WI38 (cell line): Measurements from ENCODE around the gene BICDL2.

Source experiments
- H3K4me3 ChIP-seq: 2 replicates; pipeline ENCODE4 v1.5.1; 2011; ENCODE audit warnings: low read depth, mild to moderate bottlenecking, control low read depth, low read length
- CTCF ChIP-seq: IDR thresholded peaks from 2 replicates; pipeline ENCODE4 v1.5.1; 2012; ENCODE audit warnings: low read depth, mild to moderate bottlenecking, control low read depth, low read length

Gene BICDL2

GRCh38 chr16:3013491-3013951 lies 23.2 kb downstream of the BICDL2 start:
- no peak overlapping the region for H3K4me3 ChIP-seq
- TF ChIP-seq CTCF: no peak

GRCh38 chr16:3012828-3013420 lies 23.8 kb downstream of the BICDL2 start, which contains the start of gene CLDN9:
Gene CLDN9 (plus strand): TSS chr16:3012923. CDS start chr16:3013363, 440 bp downstream.
- no peak for TF ChIP-seq CTCF
- no peak within 1 kb of the TSS for H3K4me3 ChIP-seq

GRCh38 chr16:3012246-3012645 lies 24.5 kb downstream of the BICDL2 start:
- H3K4me3 ChIP-seq: no peak overlapping the region
- TF ChIP-seq CTCF: no peak

- TF ChIP-seq CTCF: no peak
- H3K4me3 ChIP-seq: no peak overlapping the region
Observed at GRCh38 chr16:3010510-3010909, 26.2 kb downstream of the BICDL2 start.

- H3K4me3 ChIP-seq: no peak overlapping the region
- TF ChIP-seq CTCF: no peak
Observed at GRCh38 chr16:3009568-3010390, 27.0 kb downstream of the BICDL2 start.

GRCh38 chr16:3008690-3009037 lies 28.1 kb downstream of the BICDL2 start:
- TF ChIP-seq CTCF: no peak
- no peak overlapping the region for H3K4me3 ChIP-seq
